GM12878 (cell line): Measurements from ENCODE around the gene ANGPTL2. TPM values are rescaled to one million over a fixed set of nuclear protein-coding genes. Genes with fewer than 3 reads are reported as not detected.

Experiments
- NFIC ChIP-seq: IDR thresholded peaks from 2 replicates; pipeline ENCODE4 v1.6.1; 2012; ENCODE audit warnings: low read depth, mild to moderate bottlenecking, inconsistent platforms, low read length, moderate library complexity
- RCOR1 ChIP-seq: conservative IDR thresholded peaks from 2 replicates; pipeline ENCODE4 v1.6.1; 2012; ENCODE audit warnings: low read depth, low read length, improper control_type of control experiment
- ZSCAN29 ChIP-seq: fragments of 450-650 bp; IDR thresholded peaks from 2 replicates; pipeline ENCODE4 v1.6.1; 2017; ENCODE audit warnings: mild to moderate bottlenecking, moderate library complexity
- polyA plus RNA-seq, 11 experiments: library from polyadenylated mRNA; depleted of rRNA in 4 of 11; unstranded in 6 of 11; stranded (reverse) in 5 of 11; fragments of >200 nt; fragmentation: Nextera tagmentation in 4 of 11; fragmentation: Illumina TruSeq in 1 of 11; extraction: Ambion mirVana in 4 of 11; extraction: Trizol in 1 of 11; gene quantifications; 1 replicate in 1 of 11; 2 replicates in 10 of 11; pipeline versions ENCODE4 v1.2.1 to v1.2.3, GENCODE V29; 2011 to 2016; ENCODE audit warnings: inconsistent platforms in 2 of 11, missing spikeins in 2 of 11, low read depth in 1 of 11
- total RNA-seq, 4 experiments: library from RNA; depleted of rRNA in 3 of 4; stranded (reverse); fragments of >200 nt in 3 of 4; fragmentation: Illumina TruSeq in 1 of 4; extraction: Trizol in 1 of 4; gene quantifications; 2 replicates each; pipeline versions ENCODE4 v1.2.1 to v1.2.3, GENCODE V29; 2013 to 2021
- TF ChIP-seq, protein P1 (sequence below): IDR thresholded peaks from 2 replicates; pipeline ENCODE4 v1.6.1; 2012; ENCODE audit warnings: improper control_type of control experiment, low read depth, low read length; ENCODE audit not compliant: insufficient replicate concordance

Gene ANGPTL2
- total and polyA plus RNA-seq, 10 of the 15 experiments (the other 5 are each of a cell fraction or from before 2014, with no cell fraction given): 0.13 to 2.6 (median 0.82) TPM; not detected in 1

DNA sequence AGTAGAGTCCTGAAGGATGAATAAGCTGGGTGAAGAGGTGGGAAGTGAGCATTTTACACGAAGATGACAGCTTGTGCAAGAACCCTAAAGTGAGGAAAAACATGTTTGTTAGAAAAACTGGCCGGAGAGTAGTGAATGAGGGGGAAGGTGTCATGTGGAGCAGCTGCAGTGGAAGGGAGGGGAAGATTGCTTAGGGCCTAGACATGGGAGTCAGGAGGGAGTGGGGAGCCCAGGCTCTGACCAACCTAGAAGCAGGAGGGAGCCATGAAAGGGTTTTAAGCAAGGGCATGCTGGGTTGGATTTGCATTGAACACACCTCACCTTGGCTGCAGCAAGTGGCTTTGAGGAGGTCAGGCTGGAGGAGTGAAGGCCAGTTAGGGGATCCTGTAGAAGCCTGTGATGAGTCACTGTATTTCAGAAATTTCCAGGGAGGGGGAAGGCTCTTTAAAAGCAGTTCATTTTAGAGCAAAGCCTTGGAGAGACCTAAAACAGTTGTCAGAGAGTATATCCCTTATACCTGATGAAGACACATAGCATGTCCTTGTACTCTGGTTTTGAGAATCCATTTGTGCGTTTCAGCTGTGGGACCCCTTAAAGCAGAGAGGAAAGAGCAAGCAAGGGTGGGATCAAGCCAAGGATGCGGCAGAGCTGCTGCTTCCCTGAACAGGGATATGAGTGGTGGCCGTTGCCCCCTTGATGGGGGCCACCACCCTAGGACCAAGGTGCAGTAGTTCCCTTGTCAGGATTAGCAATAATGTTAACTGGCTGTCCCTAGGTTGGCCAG, 45.4 kb downstream of the ANGPTL2 start (continued):
- TF ChIP-seq, protein P1, sequence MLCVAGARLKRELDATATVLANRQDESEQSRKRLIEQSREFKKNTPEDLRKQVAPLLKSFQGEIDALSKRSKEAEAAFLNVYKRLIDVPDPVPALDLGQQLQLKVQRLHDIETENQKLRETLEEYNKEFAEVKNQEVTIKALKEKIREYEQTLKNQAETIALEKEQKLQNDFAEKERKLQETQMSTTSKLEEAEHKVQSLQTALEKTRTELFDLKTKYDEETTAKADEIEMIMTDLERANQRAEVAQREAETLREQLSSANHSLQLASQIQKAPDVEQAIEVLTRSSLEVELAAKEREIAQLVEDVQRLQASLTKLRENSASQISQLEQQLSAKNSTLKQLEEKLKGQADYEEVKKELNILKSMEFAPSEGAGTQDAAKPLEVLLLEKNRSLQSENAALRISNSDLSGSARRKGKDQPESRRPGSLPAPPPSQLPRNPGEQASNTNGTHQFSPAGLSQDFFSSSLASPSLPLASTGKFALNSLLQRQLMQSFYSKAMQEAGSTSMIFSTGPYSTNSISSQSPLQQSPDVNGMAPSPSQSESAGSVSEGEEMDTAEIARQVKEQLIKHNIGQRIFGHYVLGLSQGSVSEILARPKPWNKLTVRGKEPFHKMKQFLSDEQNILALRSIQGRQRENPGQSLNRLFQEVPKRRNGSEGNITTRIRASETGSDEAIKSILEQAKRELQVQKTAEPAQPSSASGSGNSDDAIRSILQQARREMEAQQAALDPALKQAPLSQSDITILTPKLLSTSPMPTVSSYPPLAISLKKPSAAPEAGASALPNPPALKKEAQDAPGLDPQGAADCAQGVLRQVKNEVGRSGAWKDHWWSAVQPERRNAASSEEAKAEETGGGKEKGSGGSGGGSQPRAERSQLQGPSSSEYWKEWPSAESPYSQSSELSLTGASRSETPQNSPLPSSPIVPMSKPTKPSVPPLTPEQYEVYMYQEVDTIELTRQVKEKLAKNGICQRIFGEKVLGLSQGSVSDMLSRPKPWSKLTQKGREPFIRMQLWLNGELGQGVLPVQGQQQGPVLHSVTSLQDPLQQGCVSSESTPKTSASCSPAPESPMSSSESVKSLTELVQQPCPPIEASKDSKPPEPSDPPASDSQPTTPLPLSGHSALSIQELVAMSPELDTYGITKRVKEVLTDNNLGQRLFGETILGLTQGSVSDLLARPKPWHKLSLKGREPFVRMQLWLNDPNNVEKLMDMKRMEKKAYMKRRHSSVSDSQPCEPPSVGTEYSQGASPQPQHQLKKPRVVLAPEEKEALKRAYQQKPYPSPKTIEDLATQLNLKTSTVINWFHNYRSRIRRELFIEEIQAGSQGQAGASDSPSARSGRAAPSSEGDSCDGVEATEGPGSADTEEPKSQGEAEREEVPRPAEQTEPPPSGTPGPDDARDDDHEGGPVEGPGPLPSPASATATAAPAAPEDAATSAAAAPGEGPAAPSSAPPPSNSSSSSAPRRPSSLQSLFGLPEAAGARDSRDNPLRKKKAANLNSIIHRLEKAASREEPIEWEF: no peak
- TF ChIP-seq ZSCAN29: no peak
- no peak for TF ChIP-seq RCOR1
- no peak for TF ChIP-seq NFIC
- TF ChIP-seq, all 136 proteins: peak for 0
